Progenitor cell of endocrine pancreas (in vitro differentiated cells): ENCODE results near the gene ZNF503. TPM values are rescaled to one million over a fixed set of nuclear protein-coding genes. Genes with fewer than 3 reads are reported as not detected.

Experiments
- DNase-seq: peaks from one replicate; pipeline ENCODE4 v3.0.0; 2021; ENCODE audit warnings: low spot score; ENCODE audit not compliant: unreplicated experiment
- H3K27ac Mint-ChIP-seq: 2 replicates; pipeline ENCODE4 v1.8.0; 2021; ENCODE audit warnings: mild to moderate bottlenecking, moderate library complexity, mixed read lengths
- H3K27me3 Mint-ChIP-seq: 2 replicates; pipeline ENCODE4 v1.8.0; 2021; ENCODE audit warnings: mixed read lengths
- H3K36me3 Mint-ChIP-seq: 2 replicates; pipeline ENCODE4 v1.8.0; 2022; ENCODE audit warnings: mixed read lengths; ENCODE audit not compliant: insufficient read depth
- H3K4me1 Mint-ChIP-seq: 2 replicates; pipeline ENCODE4 v1.8.0; 2021; ENCODE audit warnings: low read depth, mixed read lengths
- H3K4me3 Mint-ChIP-seq: 2 replicates; pipeline ENCODE4 v1.8.0; 2021; ENCODE audit warnings: low read depth, mild to moderate bottlenecking, moderate library complexity, mixed read lengths
- H3K9me3 Mint-ChIP-seq: 2 replicates; pipeline ENCODE4 v1.8.0; 2021; ENCODE audit warnings: low read depth, mixed read lengths
- CTCF ChIP-seq: fragments of 200-600 bp; sonication (generic); IDR thresholded peaks from one replicate; pipeline ENCODE4 v1.5.0; 2021; ENCODE audit warnings: antibody characterized with exemption, mild to moderate bottlenecking; ENCODE audit not compliant: unreplicated experiment
- total RNA-seq: library from RNA; stranded (reverse); gene quantifications from 2 replicates; pipeline ENCODE4 v1.2.1, GENCODE V29; 2021

ZNF503 gene
- total RNA-seq, 1 donor from 2014 or later, result 33.7 TPM

DNA sequence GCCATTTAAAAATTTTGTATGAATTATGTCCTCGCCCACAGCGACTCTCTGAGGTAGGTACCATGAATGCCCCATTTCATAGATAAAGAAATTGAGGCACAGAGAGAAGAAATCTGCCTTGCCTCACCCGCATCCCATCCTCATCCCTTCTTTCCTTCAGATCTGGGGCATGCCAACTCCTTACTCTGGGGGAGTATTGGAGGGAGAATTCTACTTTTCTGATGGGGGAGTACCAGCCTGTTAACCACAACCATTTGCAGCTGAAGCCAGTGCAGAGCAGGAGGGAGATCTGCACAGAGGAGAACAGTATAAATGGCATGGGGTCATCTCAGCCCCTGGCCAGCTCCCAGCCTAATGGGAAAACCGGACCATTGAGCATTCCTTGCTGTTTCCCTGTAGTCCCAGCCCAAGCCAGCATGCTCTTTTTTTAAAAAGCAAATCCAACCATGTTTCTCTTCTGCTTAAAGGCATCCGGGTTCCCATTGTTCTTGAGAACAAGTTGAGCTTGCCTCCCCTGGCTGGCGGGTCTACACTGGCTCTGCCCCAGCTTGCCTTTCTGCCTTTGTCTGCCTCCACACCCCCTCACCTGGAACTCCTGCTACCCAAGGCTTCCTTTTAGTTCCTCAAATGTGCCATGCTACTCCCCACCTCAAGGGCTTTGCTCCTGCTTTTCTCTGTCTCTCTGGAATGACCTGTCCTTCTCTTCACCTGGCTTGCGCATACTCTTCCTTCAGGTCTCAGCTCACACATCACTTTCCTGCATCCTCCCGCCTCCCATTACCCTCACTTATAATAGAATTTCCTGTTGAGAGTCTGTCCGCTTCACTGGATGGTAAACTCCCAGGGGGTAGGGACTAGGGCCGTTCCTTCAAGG, 8.8 kb upstream of the ZNF503 start:
- DNase-seq, result no peak
- Mint-ChIP-seq H3K4me1 (peaks cover 25% of the 10 kb centered on the region), H3K27me3 (peaks cover 50% of the 10 kb centered on the region), H3K36me3 (peaks cover 2% of the 10 kb centered on the region), H3K27ac (peak overlapping the region; percentile 68), H3K4me3 (peak overlapping the region; percentile 76), H3K9me3 (no peaks in the 10 kb centered on the region)
- no peak for TF ChIP-seq CTCF

DNA sequence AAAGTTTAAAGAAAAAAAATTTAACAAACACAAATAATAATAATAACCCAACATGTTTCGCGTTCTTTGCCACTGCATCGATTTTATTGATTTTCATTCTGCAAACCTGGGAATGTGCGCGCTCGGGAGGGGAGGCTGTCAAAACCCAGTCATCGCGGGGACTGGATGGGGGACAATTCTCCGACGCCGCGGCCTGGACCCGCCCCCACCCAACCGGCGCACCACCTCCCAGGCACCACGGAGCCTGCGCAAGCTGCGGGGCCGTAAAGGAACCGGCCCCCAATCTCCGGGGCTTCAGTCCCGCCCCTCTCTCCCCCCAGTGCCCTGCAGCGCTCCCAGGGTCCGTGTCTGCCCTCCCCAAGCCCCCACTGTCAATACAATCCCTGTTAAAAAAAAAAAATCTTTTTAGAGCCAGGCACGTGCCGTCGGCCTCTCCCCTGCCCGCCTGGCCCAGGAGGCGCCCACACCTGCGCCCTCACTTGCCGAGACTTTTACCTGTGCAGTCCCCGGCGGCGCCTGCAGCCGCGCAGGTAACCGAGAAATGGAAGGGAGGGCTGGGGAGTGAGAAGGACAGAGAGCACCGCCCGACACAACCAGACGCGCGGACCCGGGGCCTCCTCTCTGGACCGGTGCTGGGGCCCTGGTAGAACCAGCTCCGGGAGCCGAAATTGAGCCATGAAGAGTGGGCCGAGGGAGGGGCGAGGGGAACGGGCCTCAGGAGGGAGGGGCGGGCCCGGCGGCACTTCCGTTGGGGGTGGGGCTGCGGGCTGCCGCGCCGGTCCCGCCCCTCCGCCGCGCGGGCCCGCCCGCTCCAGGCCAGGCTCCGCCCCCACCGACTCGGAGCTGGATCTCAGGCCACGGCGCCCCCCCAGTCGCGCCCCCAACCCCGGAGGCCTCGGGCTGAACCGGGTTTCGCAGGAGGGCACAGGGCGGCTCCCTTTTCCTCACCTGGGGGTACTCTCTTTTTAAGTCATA, 7.6 kb upstream of the ZNF503 start:
- peaks cover 45% of the 10 kb centered on the region for H3K27me3 Mint-ChIP-seq
- peak; percentile 27 for TF ChIP-seq CTCF
- H3K27ac Mint-ChIP-seq, result peak overlapping the region; percentile 85
- no peaks in the 10 kb centered on the region for H3K9me3 Mint-ChIP-seq
- H3K4me1 Mint-ChIP-seq, result peaks cover 25% of the 10 kb centered on the region
- H3K4me3 Mint-ChIP-seq, result peak overlapping the region; percentile 88
- DNase-seq, result peak; percentile 64
- peaks cover 2% of the 10 kb centered on the region for H3K36me3 Mint-ChIP-seq

- Mint-ChIP-seq H3K36me3 (peaks cover 2% of the 10 kb centered on the region), H3K9me3 (no peaks in the 10 kb centered on the region), H3K4me1 (peaks cover 28% of the 10 kb centered on the region), H3K27me3 (peaks cover 38% of the 10 kb centered on the region), H3K4me3 (peak overlapping the region; percentile 88), H3K27ac (peak overlapping the region; percentile 45)
- TF ChIP-seq CTCF, result no peak
- DNase-seq, result no peak
Observed at GRCh38 chr10:75408509-75408875, 6.9 kb upstream of the ZNF503 start.

GRCh38 chr10:75407713-75408508, 6.3 kb upstream of the ZNF503 start:
- Mint-ChIP-seq H3K36me3 (peaks cover 2% of the 10 kb centered on the region), H3K9me3 (no peaks in the 10 kb centered on the region), H3K27ac (peak overlapping the region; percentile 78), H3K4me1 (peaks cover 32% of the 10 kb centered on the region), H3K4me3 (peak overlapping the region; percentile 88), H3K27me3 (peaks cover 38% of the 10 kb centered on the region)
- TF ChIP-seq CTCF, result no peak
- DNase-seq, result no peak
